K562 (cell line): ENCODE results near the gene CTNS. TPM values are rescaled to one million over a fixed set of nuclear protein-coding genes. Genes with fewer than 3 reads are reported as not detected.
A peak's percentile ranks its signal among the peaks of the same experiment; 100 is the strongest.

Source experiments
- ATAC-seq: fragments of 200-7000 bp; cut with Tn5 transposase; 3 replicates; pipeline ENCODE4 v1.9.1; 2020; ENCODE audit warnings: moderate library complexity
- BruUV-seq: library from RNA; stranded (reverse); fragments of 400-500 nt; replicated peaks from 2 replicates; lab custom pipeline; 2021; lab: Mats Ljungman, UMichigan
- CTCF ChIA-PET: fragments of 300-600 bp; formaldehyde crosslinking; extraction: SDS; loops from one replicate; lab custom pipeline; 2021; ENCODE audit warnings: low intra/inter-chr PET ratio; lab: Yijun Ruan, JAX
- POLR2A ChIA-PET: fragments of 300-600, 350-650 bp; sonication (Branson Sonifier 250); formaldehyde crosslinking; extraction: SDS; loops from one replicate; lab custom pipeline; 2021; ENCODE audit warnings: antibody characterized with exemption, inconsistent platforms; lab: Yijun Ruan, JAX
- DNase-seq, 4 experiments: peaks; one replicate each; pipeline versions ENCODE4 v3.0.0 to v3.0.0-alpha.2; 2011 to 2018; ENCODE audit warnings: low spot score in 3 of 4, mixed read lengths in 3 of 4; ENCODE audit errors: extremely low read depth in 1 of 4
- FAIRE-seq: peaks from 2 replicates; lab custom pipeline; 2011; peaks lifted over from hg19 to GRCh38; lab: Jason Lieb, UNC
- H2AFZ ChIP-seq: 2 replicates; pipeline ENCODE4 v1.6.0; 2011; ENCODE audit warnings: low read depth, low read length, control low read depth, inconsistent platforms
- H3K27ac ChIP-seq: fragments of 200-600 bp; 3 replicates; pipeline ENCODE4 v1.8.0; 2011; ENCODE audit warnings: low read depth, mild to moderate bottlenecking, control low read depth, inconsistent platforms, low read length, moderate library complexity, mixed read lengths; ENCODE audit errors: extremely low read depth
- H3K27me3 ChIP-seq, 2 experiments: fragments of 300-600 bp in 1 of 2; 2 replicates in 1 of 2; 3 replicates in 1 of 2; pipeline versions ENCODE4 v1.6.0 to v1.8.0; 2011; ENCODE audit warnings: inconsistent platforms in 2 of 2, low read length in 2 of 2, mild to moderate bottlenecking in 1 of 2, mixed read lengths in 1 of 2, moderate library complexity in 1 of 2; ENCODE audit not compliant: control insufficient read depth in 2 of 2, insufficient read depth in 2 of 2
- H3K36me3 ChIP-seq: fragments of 300-600 bp; 3 replicates; pipeline ENCODE4 v1.8.0; 2011; ENCODE audit warnings: mild to moderate bottlenecking, low read length, inconsistent platforms; ENCODE audit not compliant: control insufficient read depth, insufficient read depth
- H3K4me1 ChIP-seq, 2 experiments: fragments of 200-600 bp in 1 of 2; replicated peaks in 1 of 2; 2 replicates in 1 of 2; 3 replicates in 1 of 2; pipeline versions ENCODE4 v1.5.1 to v1.8.0; 2011; ENCODE audit warnings: inconsistent platforms in 2 of 2, low read length in 2 of 2, mild to moderate bottlenecking in 1 of 2, mixed read lengths in 1 of 2, moderate library complexity in 1 of 2; ENCODE audit not compliant: control insufficient read depth in 2 of 2, insufficient read depth in 2 of 2
- H3K4me2 ChIP-seq: 2 replicates; pipeline ENCODE4 v1.6.1; 2011; ENCODE audit warnings: low read length, control low read depth, inconsistent platforms, mixed read lengths; ENCODE audit not compliant: insufficient read depth
- H3K4me3 ChIP-seq: fragments of 200-600 bp; sonication (generic), shearing (Covaris generic); 2 replicates; pipeline ENCODE4 v1.5.1; 2016; ENCODE audit warnings: control low read depth, inconsistent platforms
- H3K79me2 ChIP-seq: fragments of 200-600 bp; 3 replicates; pipeline ENCODE4 v1.8.0; 2011; ENCODE audit warnings: low read length, inconsistent platforms; ENCODE audit not compliant: control insufficient read depth, insufficient read depth
- H3K9ac ChIP-seq, 2 experiments: 2 replicates each; pipeline versions ENCODE4 v1.6.0 to v1.6.1; 2011; ENCODE audit warnings: low read depth in 2 of 2, low read length in 2 of 2, control low read depth in 1 of 2, inconsistent platforms in 1 of 2, mild to moderate bottlenecking in 1 of 2, mixed read lengths in 1 of 2; ENCODE audit not compliant: insufficient read depth in 1 of 2
- H3K9me1 ChIP-seq: one replicate; pipeline ENCODE4 v1.6.0; 2011; ENCODE audit warnings: inconsistent platforms, mild to moderate bottlenecking, low read length, moderate library complexity; ENCODE audit not compliant: control insufficient read depth, insufficient read depth
- H3K9me3 ChIP-seq: replicated peaks from 2 replicates; pipeline ENCODE4 v1.5.1; 2011; ENCODE audit warnings: low read depth, low read length, inconsistent platforms; ENCODE audit not compliant: control insufficient read depth, insufficient read depth
- H4K20me1 ChIP-seq: replicated peaks from 2 replicates; pipeline ENCODE4 v1.6.1; 2011; ENCODE audit warnings: low read length, inconsistent platforms, mixed read lengths; ENCODE audit not compliant: control insufficient read depth, insufficient read depth
- ADNP ChIP-seq: fragments of 200-800 bp; sonication (Bioruptor generic); IDR thresholded peaks from 2 replicates; pipeline ENCODE4 v1.6.1; 2016; ENCODE audit warnings: missing genetic modification characterization, missing compliant biosample characterization
- ARNT ChIP-seq, 2 experiments: fragments of 450-650 bp; IDR thresholded peaks; 2 replicates each; pipeline ENCODE4 v1.6.1; 2016; ENCODE audit warnings: mild to moderate bottlenecking in 1 of 2
- BCOR ChIP-seq: fragments of 450-650 bp; IDR thresholded peaks from 2 replicates; pipeline ENCODE4 v1.6.1; 2016
- BMI1 ChIP-seq: fragments of 150-350 bp; IDR thresholded peaks from 2 replicates; pipeline ENCODE4 v1.6.1; 2014; ENCODE audit warnings: low read length
- CBFA2T3 ChIP-seq: fragments of 450-650 bp; IDR thresholded peaks from 2 replicates; pipeline ENCODE4 v1.6.1; 2017
- HNRNPH1 ChIP-seq: fragments of 200-400 bp; formaldehyde crosslinking; optimal IDR thresholded peaks from 2 replicates; pipeline ENCODE3; 2017; ENCODE audit warnings: low read depth, mild to moderate bottlenecking, low read length, moderate library complexity
- KDM5B ChIP-seq: fragments of 200-600 bp; sonication (generic); IDR thresholded peaks from 2 replicates; pipeline ENCODE4 v1.6.1; 2012; ENCODE audit warnings: low read depth, mild to moderate bottlenecking, moderate library complexity, low read length, control low read depth, inconsistent platforms; ENCODE audit not compliant: insufficient replicate concordance
- MIER1 ChIP-seq: fragments of 450-650 bp; IDR thresholded peaks from 2 replicates; pipeline ENCODE4 v1.6.1; 2016; ENCODE audit warnings: antibody characterized with exemption, mild to moderate bottlenecking, low read depth
- NR2C2 ChIP-seq, 2 experiments: fragments of 200-800 bp in 1 of 2; sonication (Bioruptor generic) in 1 of 2; sonication (generic) in 1 of 2; formaldehyde crosslinking in 1 of 2; IDR thresholded peaks; 2 replicates each; pipeline versions ENCODE4 v1.6.1 to v1.8.0; 2016 to 2022; ENCODE audit warnings: mild to moderate bottlenecking in 1 of 2, missing compliant biosample characterization in 1 of 2, missing genetic modification characterization in 1 of 2, missing genetic modification reagents in 1 of 2
- RBFOX2 ChIP-seq: fragments of 200-400 bp; formaldehyde crosslinking; IDR thresholded peaks from 2 replicates; pipeline ENCODE4 v1.6.1; 2017; ENCODE audit warnings: low read depth, mild to moderate bottlenecking, low read length, moderate library complexity
- SAP30 ChIP-seq: fragments of 200-600 bp; sonication (generic); IDR thresholded peaks from 2 replicates; pipeline ENCODE4 v1.6.1; 2012; ENCODE audit warnings: borderline replicate concordance, low read depth, mild to moderate bottlenecking, moderate library complexity, low read length, control low read depth, inconsistent platforms; ENCODE audit not compliant: insufficient read depth, poor library complexity, severe bottlenecking
- ZNF57 ChIP-seq: fragments of 450-650 bp; formaldehyde crosslinking; IDR thresholded peaks from 2 replicates; pipeline ENCODE4 v1.4.0; 2020; ENCODE audit warnings: mild to moderate bottlenecking, moderate library complexity
- WGBS: fragments of 100-300 bp; shearing (Covaris generic); methylation state at CpG from one replicate; pipeline ENCODE4 v1.1.6; 2016; ENCODE audit warnings: low coverage, mixed read lengths; ENCODE audit not compliant: insufficient coverage; ENCODE audit errors: missing lambda C conversion rate; 5-methylcytosine and 5-hydroxymethylcytosine counted together
- in situ Hi-C: fragments of 300-500 bp; cut with MboI; formaldehyde crosslinking; loops from 4 replicates; pipeline ENCODE4 v1.15.0; 2018; ENCODE audit warnings: inconsistent platforms, mixed read lengths
- intact Hi-C: fragments of 100-400 bp; cut with micrococcal nuclease; formaldehyde crosslinking; loops from 2 replicates; pipeline ENCODE4 v1.14.2; 2022
- polyA plus RNA-seq, 8 experiments: library from polyadenylated mRNA; depleted of rRNA in 4 of 8; stranded (reverse) in 5 of 8; unstranded in 3 of 8; fragments of >200 nt; fragmentation: Nextera tagmentation in 2 of 8; fragmentation: Illumina TruSeq in 1 of 8; extraction: Ambion mirVana in 2 of 8; extraction: Trizol in 1 of 8; gene quantifications; 2 replicates each; pipeline versions ENCODE4 v1.2.1 to v1.2.3, GENCODE V29; 2011 to 2014; ENCODE audit warnings: inconsistent platforms in 1 of 8, missing spikeins in 1 of 8
- total RNA-seq, 7 experiments: library from RNA; depleted of rRNA in 6 of 7; stranded (reverse); fragments of >200 nt in 6 of 7; fragmentation: Illumina TruSeq in 2 of 7; extraction: Trizol in 2 of 7; gene quantifications; 2 replicates each; pipeline versions ENCODE4 v1.2.1 to v1.2.3, GENCODE V29; 2011 to 2021; ENCODE audit warnings: low replicate concordance in 1 of 7
- TF ChIP-seq, protein P1 (sequence below): fragments of 250-450 bp; sonication (Bioruptor Pico); IDR thresholded peaks from 2 replicates; pipeline ENCODE4 v1.4.0; 2020
- TF ChIP-seq, protein P2 (sequence below): fragments of 250-450 bp; sonication (Bioruptor Pico); IDR thresholded peaks from 2 replicates; pipeline ENCODE4 v1.4.0; 2020; ENCODE audit warnings: borderline replicate concordance

Gene CTNS
- total and polyA plus RNA-seq, 9 of the 15 experiments (the other 6 are each of a cell fraction or from before 2014, with no cell fraction given), result 0.66 to 8.4 (median 4.9) TPM

DNA sequence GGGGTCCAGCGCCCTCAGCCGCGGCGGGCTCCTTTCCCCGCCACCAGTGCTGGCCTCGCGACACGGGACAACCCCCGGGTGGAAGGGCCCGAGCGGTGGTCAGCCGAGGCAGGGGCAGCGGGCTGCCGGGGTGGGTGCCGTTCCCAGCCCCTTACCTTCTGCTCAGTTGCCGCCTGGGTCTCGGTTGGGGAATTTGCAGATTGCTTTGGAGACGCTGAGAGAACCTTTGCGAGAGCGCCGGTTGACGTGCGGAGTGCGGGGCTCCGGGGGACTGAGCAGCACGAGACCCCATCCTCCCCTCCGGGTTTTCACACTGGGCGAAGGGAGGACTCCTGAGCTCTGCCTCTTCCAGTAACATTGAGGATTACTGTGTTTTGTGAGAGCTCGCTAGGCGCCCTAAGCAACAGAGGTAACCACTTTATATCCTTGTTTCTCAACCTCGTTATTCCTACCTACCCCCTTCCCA lies 381 bp downstream of the CTNS start:
- no peaks in the 10 kb centered on the region for H3K27me3 ChIP-seq
- no peaks in the 10 kb centered on the region for H3K9me3 ChIP-seq
- H3K9me1 ChIP-seq, result no peaks in the 10 kb centered on the region
- no peaks in the 10 kb centered on the region for H4K20me1 ChIP-seq
- DNase-seq (no peak), FAIRE-seq (no peak), ATAC-seq (no peak; the same call in 2 of the 3 replicates)
- WGBS, result 2% methylated on average over 25 of the region's 31 CpGs
- H3K36me3 ChIP-seq, result peaks cover 11% of the 10 kb centered on the region; the same call in 2 of the 3 replicates
- in situ Hi-C loops, result no loop called here
- no peak overlapping the region for H3K27ac ChIP-seq
- H3K79me2 ChIP-seq, result peaks cover 20% of the 10 kb centered on the region
- peaks cover 21 to 31% of the 10 kb centered on the region in 2 experiments for H3K4me1 ChIP-seq
- H2AFZ ChIP-seq, result peak overlapping the region; percentile 98
- intact Hi-C loops, result loop anchor here (5.0 kb wide), 1 partner anchor 35 kb away; no protein-coding TSS in a partner anchor
- ChIA-PET CTCF (no interaction called here), POLR2A (interaction anchor here (0.6 to 1.0 kb wide), 5 partner anchors 10 to 737 kb away, joined by 3 to 7 read pairs (median 4); no protein-coding TSS in a partner anchor)
- H3K9ac ChIP-seq, result peak overlapping the region; percentile 72 to 94
- H3K4me2 ChIP-seq, result peak overlapping the region; percentile 75
- no TSS peak for BruUV-seq
- peak overlapping the region; percentile 63 for H3K4me3 ChIP-seq
- TF ChIP-seq MIER1, result no peak
- no peak for TF ChIP-seq CBFA2T3
- no peak for TF ChIP-seq HNRNPH1
- TF ChIP-seq BMI1, result no peak
- TF ChIP-seq RBFOX2, result no peak
- peak; percentile 37 for TF ChIP-seq SAP30
- TF ChIP-seq BCOR, result no peak
- TF ChIP-seq ARNT (IDR thresholded peaks at IDR 0.05), result no peak
- TF ChIP-seq, protein P1, sequence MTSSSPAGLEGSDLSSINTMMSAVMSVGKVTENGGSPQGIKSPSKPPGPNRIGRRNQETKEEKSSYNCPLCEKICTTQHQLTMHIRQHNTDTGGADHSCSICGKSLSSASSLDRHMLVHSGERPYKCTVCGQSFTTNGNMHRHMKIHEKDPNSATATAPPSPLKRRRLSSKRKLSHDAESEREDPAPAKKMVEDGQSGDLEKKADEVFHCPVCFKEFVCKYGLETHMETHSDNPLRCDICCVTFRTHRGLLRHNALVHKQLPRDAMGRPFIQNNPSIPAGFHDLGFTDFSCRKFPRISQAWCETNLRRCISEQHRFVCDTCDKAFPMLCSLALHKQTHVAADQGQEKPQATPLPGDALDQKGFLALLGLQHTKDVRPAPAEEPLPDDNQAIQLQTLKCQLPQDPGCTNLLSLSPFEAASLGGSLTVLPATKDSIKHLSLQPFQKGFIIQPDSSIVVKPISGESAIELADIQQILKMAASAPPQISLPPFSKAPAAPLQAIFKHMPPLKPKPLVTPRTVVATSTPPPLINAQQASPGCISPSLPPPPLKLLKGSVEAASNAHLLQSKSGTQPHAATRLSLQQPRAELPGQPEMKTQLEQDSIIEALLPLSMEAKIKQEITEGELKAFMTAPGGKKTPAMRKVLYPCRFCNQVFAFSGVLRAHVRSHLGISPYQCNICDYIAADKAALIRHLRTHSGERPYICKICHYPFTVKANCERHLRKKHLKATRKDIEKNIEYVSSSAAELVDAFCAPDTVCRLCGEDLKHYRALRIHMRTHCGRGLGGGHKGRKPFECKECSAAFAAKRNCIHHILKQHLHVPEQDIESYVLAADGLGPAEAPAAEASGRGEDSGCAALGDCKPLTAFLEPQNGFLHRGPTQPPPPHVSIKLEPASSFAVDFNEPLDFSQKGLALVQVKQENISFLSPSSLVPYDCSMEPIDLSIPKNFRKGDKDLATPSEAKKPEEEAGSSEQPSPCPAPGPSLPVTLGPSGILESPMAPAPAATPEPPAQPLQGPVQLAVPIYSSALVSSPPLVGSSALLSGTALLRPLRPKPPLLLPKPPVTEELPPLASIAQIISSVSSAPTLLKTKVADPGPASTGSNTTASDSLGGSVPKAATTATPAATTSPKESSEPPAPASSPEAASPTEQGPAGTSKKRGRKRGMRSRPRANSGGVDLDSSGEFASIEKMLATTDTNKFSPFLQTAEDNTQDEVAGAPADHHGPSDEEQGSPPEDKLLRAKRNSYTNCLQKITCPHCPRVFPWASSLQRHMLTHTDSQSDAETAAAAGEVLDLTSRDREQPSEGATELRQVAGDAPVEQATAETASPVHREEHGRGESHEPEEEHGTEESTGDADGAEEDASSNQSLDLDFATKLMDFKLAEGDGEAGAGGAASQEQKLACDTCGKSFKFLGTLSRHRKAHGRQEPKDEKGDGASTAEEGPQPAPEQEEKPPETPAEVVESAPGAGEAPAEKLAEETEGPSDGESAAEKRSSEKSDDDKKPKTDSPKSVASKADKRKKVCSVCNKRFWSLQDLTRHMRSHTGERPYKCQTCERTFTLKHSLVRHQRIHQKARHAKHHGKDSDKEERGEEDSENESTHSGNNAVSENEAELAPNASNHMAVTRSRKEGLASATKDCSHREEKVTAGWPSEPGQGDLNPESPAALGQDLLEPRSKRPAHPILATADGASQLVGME, result no peak
- no peak for TF ChIP-seq ADNP (tag)
- no peak for TF ChIP-seq NR2C2 (CRISPR knock-in tag; IDR thresholded peaks at IDR 0.05)
- peak; percentile 29; the same call in 1 of the 2 replicates for TF ChIP-seq NR2C2 (tag; IDR thresholded peaks at IDR 0.05)
- TF ChIP-seq ZNF57, result no peak
- TF ChIP-seq KDM5B, result peak; percentile 30
- TF ChIP-seq, protein P2, sequence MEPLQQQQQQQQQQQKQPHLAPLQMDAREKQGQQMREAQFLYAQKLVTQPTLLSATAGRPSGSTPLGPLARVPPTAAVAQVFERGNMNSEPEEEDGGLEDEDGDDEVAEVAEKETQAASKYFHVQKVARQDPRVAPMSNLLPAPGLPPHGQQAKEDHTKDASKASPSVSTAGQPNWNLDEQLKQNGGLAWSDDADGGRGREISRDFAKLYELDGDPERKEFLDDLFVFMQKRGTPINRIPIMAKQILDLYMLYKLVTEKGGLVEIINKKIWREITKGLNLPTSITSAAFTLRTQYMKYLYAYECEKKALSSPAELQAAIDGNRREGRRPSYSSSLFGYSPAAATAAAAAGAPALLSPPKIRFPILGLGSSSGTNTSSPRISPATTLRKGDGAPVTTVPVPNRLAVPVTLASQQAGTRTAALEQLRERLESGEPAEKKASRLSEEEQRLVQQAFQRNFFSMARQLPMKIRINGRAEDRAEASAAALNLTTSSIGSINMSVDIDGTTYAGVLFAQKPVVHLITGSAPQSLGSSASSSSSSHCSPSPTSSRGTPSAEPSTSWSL, result no peak
